Astrocyte of the hippocampus (primary cell): ENCODE measurements around the gene CTXN1.
"Not testable (repeated sequence)": the region's sequence is repeated elsewhere in the genome, so short reads cannot be mapped to it uniquely, and the experiment has no call there.

Experiments used
- DNase-seq: peaks from one replicate; pipeline ENCODE4 v3.0.0; 2011; ENCODE audit warnings: low read depth, low spot score

Gene CTXN1

DNA sequence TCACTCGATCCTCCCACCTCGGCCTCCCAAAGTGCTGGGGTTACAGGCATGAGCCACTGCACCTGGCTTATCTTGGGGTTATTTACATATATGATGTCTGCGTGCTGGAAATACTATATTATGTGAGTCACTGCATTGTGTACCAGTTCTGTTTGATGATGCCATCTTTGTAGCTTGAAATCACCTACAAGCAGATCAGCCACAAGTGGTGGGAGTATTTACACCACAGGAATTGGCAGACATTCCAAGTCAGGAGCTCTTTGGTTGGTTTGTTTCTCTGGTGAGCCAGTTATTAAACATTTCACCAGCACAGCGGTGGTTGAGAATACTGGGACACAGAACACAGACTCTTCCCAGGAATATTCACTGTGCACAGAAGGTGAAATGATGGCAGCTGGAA, 22.0 kb upstream of the CTXN1 start:
- peak; percentile 22 for DNase-seq

DNA sequence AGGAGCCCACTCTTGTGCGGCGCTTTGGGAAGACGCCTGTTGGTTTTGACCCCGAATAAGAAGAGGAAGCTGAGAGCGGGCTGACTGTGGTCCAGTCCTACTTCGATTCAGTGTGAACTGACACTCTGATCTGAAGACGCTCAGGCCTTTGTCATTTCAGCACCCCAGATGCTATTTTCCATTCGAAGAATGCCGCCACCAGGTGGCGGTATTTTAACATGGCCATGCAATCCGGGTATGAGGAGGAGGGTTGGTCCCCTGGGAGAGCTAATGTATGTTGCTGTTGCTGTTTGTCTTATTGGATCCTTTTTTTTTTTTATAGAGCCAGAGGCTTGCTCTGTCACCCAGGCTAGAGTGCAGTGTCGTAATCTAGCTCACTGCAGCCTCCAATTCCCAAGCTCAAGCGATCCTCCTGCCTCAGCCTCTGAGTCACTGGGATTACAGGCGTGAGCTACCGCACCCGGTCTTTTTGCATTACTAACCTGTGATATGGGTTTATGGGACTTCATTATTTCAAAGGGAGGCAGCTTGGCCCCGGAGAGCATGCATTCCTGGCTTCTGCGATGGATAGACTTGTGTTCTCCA, 18.3 kb upstream of the CTXN1 start:
- DNase-seq = peak; percentile 93

GRCh38 chr19:7943444-7944176, 17.7 kb upstream of the CTXN1 start, which contains the start of gene TIMM44:
Gene TIMM44, minus strand, starts transcription at chr19:7943666. Its CDS starts 15 bp downstream, at chr19:7943651.
- peak; percentile 100 for DNase-seq

DNA sequence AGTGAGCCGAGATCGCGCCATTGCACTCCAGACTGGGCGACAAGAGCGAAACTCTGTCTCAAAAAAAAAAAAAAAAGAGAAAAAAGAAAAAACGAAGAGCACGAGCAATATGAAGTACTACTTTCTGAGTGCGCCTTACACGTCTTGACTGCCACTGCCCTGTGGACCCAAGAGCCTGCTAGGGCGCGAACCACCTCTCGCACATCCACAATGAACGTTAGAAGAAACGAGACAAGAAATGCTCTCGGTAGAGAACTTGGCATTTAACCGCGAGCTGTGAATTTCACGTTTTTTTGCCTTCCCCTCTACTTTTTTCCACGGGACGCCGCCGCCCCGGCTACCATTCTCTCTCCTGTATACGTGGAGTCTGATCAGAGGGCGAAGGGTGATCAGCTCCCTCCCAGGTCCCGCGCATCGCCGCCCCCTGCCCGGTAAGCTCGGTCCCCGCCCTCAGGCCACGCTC, 17.1 kb upstream of the CTXN1 start:
- no peak for DNase-seq

DNA sequence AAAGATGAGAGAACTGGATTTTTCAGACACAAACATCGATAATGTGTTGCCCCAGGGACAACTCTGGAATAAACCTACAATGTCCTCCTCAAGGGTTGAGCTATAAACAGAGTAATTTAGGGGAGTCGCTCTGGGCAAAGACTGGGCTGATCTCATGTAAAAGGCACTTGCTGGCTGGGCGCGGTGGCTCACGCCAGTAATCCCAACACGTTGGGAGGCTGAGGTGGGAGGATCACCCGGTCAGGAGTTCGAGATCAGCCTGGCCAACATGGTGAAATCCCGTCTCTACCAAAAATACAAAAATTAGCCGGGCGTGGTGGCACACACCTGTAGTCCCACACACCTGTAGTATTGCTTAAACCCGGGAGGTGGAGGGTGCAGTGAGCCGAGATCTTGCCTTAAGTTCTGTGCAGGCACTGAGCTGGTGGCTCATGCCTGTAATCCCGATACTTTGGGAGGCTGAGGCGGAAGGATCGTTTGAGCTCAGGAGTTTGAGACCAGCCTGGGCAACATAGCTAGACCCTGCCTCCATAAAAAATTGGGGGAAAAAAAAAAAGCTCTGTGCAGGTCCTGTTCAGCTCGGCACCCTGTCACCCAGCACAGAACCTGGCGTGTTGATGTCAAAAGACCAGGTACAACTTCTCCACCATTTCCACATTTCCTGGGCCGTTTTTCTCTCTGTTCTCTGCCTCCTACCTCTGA, 16.1 kb upstream of the CTXN1 start:
- DNase-seq = no peak

GRCh38 chr19:7940841-7941240, 14.9 kb upstream of the CTXN1 start:
- DNase-seq = no peak

DNA sequence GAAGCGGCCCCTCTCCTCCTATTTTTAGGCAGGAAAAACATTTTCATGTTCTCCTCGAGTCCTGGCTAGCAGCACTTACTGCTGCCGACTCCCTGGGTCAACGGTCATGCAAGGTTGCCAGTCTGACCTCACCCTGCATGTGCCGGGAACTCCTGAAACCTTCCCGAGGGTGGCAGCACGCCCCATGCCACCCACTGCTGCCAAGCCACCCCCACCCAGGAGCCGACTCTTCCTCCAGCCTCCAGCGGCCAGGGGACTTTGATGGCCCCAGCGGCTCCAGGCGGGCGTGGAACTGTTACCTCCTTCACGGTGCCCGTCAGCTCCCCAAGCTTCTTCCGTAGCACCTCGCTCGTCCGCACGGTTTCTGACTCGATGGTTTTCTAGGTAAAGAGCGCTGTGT, 8.8 kb upstream of the CTXN1 start:
- no peak for DNase-seq

- DNase-seq = no peak
These were observed 8.1 kb upstream of the CTXN1 start for GRCh38 chr19:7933828-7934725.

DNA sequence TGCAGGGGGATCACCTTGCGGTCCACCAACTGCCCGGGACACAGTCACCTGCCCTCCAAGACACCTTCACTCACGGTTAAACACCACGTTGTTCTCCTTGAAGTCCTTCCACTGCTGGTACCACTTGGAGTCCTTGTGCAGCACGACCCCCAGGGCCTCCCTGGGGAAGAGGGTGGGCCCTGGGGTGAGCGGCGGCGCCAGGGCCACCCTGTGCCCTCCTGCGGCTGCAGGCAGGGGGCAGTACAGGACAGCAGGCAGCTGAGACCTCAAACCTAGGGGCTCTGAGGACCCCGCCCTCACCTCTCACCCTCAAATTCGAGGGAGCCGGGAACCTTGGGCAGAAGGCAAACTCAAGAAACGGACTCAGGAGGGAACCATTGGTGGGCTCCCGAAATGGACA, 7.5 kb upstream of the CTXN1 start:
- DNase-seq = no peak

DNA sequence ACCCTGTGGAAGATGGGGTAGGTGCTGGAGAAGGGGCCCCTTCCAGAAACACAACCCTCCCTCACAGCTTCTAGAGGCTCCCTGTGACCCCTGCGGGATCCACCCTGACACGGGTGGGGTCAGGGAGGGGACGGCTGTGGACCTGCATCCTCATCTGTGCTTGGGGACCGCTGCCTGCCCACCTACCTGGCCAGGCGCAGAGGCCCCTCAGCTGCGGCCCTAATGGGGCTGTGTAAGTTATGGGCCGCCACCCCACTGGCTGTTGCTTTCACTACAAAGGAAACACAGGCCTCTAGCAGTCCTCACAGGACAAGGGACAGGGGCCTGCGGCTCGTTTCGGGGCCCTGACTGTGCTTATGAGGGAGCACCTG, 7.0 kb upstream of the CTXN1 start:
- DNase-seq = no peak

DNA sequence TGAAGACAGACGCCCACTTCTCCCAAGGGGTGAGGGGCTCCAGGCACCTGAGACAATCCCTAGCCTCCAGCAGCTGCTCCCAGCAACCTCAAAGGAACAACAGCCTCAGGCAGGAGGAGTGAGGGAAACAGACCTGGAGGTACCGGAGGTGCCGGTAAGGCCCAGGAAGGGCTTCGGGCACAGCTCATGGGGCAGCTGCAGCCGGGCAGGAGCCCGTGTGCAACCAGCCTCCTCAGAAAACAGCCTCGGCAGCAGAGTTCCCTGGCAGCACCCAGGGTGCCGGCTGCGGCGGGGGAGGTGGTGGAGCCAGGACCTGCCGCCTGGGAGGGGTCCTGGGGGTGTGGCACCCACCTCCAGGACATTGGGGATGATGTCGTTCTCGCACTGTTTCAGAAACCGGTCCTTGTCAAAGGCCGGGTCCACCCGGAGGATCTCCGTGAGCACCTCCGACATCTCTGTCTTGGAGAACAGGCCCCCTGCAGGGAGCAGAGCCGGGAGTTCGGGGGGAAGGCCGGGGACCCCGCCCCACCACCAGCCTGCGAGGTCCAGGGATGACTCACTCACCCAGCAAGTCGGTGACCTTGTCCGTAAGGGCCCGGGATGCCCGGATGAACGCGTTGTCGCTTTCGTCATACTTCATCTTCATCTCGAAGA, 6.5 kb upstream of the CTXN1 start:
- DNase-seq = no peak

DNA sequence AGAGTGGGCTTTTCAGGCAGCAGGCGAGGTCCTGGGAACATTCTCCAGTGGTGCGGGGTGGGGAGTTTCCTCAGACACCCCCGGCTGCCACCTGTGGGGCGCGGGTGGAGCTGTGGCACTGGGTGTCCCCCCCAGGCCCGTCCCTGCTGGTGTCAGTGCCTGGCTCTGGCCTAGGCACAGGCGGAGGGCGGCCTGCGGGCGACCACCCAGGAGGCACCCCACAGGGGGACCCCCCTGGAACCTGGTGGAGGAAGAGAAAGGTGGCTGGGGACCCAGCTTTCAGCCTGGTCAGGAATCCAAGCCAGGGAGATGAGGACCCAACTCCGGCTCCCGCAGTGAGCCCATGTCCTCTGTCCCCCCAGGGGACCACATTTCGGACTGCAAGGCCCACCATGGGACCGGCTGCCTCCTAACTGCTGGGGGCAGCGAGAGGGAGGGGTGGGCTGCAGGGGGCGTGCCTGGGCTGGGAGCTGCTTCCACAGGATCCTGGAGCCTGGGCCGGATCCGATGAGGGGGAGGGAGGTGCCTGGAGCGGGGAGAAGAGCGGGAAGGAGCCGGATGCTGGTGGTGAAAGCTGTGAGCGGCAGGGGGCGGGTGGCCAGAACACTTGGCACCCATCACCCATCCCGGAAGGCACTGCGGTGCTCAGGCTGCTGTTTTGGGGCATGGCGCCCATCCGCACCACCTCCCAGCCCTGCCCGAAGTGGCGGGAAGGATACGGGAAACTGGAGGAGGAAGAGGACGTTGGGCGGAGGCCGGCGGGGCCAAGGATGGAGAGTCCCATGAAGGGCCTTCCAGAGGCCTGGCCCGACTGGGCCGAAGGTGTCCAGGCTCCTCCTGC, 5.5 kb upstream of the CTXN1 start:
- DNase-seq = no peak

- DNase-seq = no peak
These were observed 4.8 kb upstream of the CTXN1 start for GRCh38 chr19:7930765-7931164.

- not testable (repeated sequence) for DNase-seq
These were observed 4.1 kb upstream of the CTXN1 start for GRCh38 chr19:7930030-7930429.

- peak; percentile 90 for DNase-seq
These were observed 3.1 kb upstream of the CTXN1 start for GRCh38 chr19:7928741-7929701.

DNA sequence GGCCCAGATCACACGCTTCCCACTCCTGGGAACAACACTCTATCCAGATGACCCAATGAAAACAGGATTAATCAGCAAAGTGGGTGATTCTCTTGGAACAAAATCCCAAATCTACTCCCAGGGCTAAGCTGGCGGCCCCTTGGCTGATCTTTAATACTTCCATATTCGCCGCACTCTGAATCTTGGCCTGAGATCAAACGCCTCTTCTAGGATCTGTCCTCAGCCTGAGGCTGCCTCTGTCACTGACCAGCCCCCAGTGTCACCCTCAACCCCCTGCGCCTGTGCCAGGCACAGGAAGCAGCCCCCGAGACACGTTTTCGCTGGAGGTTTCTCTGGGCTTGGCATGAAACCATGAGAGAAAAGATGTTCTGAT, 2.4 kb upstream of the CTXN1 start:
- DNase-seq = no peak

DNA sequence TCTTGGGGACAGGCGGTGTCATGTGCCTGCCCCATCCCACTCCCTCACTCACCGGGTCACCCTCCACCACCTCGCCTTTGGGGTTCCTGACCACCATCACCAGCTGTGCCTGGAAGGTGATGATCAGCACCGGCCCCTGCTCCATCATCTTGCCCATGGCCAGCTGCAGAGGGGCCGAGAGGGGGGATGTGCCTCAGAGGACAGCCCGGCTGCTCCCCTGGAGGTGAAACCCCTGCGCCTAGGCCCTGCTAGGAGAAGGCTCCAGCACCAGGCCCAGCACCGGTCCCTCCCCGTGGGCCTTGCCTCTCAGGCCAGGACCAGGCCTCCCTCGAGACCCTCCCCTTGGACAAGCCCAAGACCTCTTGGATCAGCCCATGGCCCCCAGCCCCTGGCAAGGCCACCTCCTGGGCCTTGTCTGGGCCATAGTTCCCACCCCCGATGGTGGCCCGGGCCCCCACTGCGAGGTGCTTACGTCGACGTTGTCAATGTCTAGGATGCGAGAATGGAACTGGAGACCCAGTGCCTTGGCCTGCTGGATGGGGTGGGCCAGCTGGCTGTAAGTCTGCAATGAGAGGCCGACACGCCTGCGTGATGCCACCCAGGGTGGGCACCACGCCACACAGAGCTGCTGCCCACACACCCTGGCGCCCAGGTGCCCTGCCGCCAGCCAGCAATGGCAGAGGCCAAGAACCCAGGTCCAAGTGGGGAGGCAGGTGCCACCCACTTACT, 1.8 kb upstream of the CTXN1 start:
- DNase-seq = no peak
